HG02571 (cell line): Measurements from ENCODE around the gene MAPK1.
"Not testable (repeated sequence)": the region's sequence is repeated elsewhere in the genome, so short reads cannot be mapped to it uniquely, and the experiment has no call there.

Experiments
- ATAC-seq: cut with Tn5 transposase; IDR thresholded peaks from one replicate; pipeline ENCODE4 v1.9.1; 2021; ENCODE audit warnings: mild to moderate bottlenecking, moderate library complexity; ENCODE audit not compliant: unreplicated experiment

The MAPK1 gene

DNA sequence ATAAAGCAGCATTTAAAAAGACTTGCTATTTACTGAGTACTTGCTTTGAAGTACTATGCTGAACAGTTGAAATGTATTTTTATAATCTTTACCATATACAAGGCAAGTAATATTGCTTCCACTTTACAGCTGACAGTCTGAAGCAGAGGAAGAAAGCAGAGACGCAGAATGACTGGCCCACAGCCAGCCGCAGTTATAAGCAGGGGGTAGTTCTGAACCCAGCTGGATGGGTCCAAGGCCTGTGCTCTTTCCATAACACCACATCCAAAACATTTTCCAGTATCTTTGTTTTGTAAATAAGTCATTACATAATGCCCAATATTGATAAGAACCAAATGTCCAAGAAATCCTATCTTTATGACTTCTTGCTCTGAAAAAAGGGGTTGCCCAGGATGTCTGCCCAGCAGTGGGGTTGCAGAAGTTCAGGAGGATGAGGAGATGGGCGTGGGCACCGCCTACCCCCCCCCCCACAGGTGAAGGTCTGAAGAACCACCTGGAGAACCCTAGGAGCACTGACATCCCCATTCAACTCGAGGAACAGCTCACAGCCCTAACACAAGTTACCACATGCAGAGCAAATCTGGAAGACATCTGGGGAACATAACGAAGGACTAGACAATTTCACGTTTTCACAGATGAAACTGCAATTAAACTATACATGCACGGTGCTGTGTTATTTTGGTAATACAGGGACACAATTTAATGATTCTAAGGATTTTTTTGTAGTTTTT, 107.6 kb downstream of the MAPK1 start:
- ATAC-seq = no peak

DNA sequence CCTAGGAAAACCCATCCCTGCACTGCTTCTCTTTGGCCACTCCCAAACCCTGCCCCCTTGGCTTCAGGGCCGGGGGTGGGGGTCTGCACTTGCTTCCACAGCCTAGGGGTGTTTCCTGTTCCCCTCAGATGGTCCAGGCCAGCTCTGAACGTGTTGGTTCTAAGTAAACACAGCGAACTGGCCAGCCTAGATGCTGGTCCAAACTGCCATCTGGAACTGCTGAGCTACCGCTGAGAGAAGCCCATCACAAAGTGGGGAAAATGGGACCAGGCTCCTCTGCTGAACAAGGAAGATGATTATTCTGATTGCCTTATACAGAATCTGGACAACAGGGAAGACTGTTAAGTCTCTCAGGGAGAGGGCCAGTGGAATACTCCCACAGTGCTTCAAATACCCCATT, 108.4 kb downstream of the MAPK1 start:
- no peak for ATAC-seq

DNA sequence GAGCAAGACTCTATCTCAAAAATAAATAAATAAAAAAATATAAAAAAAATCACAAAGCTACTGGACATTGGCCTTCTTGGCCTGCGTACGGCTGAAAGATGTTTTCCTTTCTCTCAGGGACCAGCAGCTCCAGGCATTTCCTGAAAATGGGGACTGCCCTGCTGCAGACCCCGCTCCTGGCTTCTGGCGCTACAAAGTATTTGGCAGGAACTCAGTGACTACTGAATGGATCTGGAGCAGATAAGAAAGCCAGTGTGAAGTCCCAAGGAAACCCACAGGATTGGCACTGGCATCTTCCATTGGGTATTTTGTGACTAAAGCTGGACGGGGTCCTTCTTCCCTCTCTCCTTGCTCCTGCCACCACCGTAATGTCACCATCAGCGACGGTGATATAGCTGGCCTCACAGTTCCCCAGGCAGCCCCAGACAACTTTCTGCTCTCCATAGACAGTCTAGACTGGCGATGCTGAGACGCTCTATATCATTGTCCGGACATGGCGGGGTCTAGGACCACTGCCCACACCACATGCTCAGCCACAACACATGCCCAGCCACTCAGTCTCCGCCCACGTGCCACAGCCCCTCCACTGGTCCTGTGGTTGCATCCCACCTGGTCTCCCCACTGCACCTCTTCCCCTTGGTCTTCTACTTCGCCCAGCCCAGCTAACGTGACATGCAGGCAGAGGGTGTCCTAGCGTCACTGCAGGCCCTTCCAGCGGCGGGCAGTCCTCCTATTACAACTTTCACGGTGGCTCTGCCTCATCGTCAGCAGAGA, 109.2 kb downstream of the MAPK1 start:
- no peak for ATAC-seq

DNA sequence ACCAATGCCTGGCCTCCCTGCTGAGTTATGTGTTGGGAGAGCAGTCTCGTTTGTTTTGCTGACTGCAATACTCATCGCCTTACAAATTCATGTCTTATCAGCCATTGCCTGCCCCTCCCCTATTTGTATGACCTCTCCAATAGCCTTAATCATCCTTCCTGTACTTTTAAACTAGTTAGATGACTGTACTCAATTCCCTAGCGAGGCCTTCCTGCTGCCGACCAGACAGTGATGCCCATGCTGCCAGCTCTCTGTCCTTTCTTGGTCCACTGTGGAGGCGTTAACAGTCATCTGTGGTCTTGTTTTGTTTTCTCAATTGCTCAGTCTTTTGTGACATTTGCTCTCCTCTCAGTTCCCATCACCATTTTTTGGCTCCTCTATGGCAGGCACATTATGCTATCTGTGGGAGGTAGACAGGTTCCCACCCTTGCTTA, 111.6 kb downstream of the MAPK1 start:
- ATAC-seq = no peak

DNA sequence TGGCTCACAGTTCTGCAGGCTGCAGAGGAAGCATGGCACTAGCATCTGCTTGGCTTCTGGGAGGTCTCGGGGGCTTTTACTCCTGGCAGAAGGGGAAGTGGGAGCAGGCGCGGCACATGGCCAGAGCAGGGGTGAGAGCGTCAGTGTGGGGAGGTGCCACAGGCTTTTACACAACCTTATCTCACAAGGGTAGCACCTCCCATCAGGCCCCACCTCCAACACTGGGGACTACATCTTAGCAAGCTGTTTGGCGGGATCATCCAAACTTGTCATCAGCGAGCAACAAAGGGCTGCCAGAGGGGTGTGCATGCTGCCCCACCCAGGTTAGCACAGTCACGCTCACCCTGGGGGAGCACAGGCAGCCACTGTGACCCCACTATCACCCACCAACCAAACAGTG, 112.9 kb downstream of the MAPK1 start:
- no peak for ATAC-seq

DNA sequence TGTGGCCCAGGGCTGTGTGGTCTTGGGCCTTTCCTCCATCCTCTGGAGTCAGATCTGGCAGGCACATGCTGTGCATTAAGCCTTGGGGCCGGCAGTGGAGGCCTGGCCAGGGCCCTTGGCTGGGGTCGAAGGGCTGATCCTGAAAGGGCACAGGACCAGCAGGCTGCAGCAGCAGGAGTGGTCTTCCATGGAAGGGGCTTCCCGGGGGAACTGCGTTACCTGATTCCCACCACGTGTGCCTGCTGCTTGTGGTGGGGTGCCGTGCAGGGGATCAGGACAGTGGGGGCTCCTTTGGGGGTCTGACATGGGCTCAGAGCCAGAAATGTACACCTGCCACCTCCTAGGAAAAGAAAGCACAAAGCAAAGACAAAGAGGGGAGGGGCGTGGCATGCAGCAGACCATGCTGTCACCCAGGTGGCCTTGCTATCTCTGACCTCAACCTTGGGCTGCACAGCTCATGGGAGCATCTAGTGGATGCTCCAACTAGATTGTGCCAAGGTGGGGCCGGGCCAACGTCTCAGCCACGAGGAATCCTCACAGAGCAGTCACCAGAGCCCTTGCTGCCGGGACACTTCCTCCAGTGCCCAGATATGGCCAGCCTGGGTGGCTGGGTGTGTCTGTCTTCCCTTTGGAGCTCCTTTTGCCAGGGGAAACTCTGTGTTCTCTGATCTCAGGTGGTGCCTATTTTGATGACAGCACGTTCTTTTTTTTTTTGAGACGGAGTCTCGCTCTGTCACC, 113.9 kb downstream of the MAPK1 start:
- no peak for ATAC-seq

DNA sequence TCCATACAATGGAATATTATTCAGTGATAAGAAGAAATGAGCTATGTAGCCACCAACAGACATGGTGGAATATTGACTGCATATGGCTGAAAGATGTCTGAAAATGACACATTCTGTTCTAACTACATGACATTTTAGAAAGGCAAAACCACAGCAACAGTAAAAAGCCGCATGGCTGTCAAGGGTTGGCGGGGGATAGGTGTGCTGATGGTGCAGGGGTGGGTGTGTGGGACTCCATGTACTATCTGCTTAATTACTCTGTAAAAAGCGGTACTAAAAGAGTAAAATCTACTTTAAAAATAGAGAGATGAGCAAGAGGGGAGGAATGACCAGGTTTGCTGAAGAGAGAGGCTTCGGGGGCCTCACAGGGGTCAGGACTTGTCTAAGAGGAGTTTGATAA, 115.2 kb downstream of the MAPK1 start:
- ATAC-seq = no peak

DNA sequence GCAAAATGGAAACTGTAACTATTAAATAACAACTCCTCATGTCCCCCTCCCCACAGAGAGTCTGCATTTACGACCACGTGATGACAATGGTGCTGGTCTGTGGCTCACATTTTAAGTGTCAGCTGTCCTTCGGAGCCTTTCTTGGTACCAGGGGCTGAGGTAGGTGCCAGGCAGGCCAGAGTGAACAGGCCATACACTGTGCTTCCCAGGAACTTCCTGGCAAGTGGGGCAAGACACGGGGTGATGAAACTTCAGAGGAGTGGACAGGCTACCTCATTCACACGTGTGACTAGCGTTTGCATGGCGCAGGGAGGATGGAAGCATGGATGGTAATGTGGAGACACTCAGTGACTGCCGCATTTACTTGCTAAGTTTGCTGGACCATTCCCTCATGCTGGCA, 121.5 kb downstream of the MAPK1 start:
- ATAC-seq = no peak

DNA sequence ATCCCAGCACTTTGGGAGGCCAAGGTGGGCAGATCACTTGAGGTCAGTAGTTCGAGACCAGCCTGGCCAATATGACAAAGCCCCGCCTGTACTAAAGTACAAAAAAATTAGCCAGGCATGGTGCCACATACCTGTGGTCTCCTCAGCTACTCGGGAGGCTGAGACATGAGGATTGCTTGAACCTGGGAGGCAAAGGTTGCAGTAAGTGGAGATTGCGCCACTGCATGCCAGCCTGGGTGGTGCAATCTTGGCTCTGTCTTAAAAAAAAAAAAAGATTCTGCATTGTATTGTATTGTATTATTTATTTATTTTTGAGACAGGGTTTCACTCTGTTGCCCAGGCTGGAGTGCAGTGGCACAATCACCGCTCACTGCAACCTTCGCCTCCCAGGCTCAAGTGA, 122.5 kb downstream of the MAPK1 start:
- ATAC-seq = not testable (repeated sequence)

DNA sequence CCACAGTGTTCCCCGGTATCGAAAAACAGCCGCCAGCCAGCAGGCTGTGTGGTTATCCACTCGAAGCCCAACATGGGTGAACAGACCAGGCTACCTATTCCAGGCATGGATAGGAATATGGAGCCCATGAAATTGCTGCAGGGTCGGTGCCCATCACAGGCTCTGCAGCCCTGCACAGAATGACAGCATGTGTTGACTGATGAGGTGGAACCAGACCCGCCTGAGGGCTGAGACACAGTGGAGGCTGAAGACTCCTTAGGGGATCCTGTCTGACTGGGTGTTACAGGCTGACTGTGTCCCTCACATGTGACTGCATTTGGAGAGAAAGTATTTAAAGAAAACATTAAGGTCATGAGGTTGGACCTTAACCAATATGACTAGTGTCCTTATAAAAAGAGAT, 125.7 kb downstream of the MAPK1 start:
- ATAC-seq = no peak

DNA sequence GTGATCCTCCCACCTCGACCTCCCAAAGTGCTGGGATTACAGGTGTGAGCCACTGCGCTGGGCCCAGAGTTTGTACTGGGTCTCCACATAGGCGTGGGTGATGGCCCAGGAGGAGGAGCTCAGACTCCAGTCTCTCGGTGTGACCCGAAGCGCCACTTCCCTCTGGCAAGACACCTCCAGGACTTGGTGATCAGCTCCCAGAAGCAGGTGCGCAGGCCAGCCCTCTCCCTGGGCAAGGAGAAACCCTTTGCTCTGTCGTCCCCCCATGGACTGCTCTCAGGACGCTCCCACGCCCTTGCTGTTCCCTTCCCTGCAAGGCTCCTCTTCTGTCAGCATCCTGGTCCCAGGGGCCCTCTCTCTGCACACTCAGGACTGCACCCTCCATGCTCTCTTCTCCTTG, 126.4 kb downstream of the MAPK1 start:
- ATAC-seq = no peak

DNA sequence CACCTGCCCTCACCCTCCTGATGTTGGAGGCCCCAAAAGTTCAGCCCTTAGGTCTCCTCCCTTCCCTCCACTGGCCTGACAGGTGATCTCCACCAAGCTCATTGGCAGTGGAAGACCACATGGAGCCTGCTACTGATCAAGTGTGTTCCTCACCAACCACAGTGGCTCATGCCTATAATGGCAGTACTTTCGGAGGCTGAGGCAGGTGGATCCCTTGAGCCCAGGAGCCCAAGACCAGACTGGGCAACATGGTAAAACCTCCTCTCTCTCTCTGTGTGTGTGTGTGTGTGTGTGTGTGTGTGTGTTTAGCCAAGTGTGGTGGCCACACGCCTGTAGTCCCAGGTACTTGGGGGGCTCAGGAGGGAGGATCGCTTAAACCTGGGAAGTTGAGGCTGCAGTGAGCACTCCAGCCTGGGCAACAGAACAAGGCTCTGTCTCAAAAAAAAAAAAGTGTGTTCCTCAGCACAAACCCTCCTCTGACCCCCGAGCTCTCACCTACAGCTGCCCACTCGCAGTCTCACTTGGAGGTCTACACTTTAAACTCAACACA, 127.5 kb downstream of the MAPK1 start:
- ATAC-seq = no peak

DNA sequence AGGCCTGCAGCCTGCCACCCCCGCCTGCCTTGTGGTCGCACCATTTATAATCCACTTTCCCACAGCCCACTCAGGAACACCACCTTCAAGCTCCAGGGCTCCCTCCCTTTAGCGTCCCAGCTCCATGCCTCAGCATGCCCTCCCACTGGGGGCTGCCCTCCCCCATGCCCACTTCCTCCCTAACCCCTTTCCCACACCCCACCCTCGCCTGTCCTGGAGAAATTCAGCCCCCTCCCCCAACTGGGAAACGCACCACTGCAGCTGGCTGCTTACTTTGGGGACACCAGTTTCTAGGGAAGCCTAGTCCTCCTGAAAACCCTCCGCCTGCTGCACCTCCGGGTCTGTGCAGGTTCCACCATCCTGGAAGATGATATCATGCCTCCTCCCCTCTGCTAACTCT, 128.5 kb downstream of the MAPK1 start:
- ATAC-seq = no peak

DNA sequence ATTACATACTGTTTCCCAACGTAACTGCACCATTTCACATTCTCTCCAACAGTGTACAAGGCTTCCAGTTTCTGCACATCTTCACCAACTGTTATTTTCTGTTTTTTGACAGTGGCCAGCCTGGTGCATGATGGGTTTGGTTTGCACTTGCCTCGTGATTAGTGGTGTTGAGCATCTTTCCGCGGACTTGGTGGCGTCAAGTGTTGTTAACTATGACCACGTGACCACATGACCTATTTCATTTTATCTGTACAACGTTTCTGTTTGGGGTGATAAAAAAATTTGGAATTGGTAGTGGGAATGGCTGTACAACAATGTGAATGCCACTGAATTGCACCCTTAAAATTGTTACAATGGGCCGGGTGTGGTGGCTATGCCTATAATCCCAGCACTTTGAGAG, 129.4 kb downstream of the MAPK1 start:
- ATAC-seq = no peak

DNA sequence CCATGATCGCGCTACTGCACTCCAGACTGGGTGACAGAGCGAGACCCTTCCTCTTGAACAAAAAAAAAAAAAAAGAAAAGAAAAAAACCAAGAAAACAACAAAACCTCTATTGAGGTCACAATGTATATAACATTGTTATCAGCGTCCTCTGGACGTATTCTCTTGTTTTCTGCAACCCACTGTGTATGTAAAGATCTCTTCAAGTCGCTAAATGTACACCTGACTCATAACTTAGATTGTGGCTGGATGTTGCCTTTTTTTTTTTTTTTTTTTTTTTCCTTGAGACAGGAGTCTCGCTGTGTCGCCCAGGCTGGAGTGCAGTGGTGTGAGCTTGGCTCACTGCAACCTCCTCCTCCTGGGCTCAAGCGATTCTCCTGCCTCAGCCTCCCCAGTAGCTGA, 130.5 kb downstream of the MAPK1 start:
- no peak for ATAC-seq

DNA sequence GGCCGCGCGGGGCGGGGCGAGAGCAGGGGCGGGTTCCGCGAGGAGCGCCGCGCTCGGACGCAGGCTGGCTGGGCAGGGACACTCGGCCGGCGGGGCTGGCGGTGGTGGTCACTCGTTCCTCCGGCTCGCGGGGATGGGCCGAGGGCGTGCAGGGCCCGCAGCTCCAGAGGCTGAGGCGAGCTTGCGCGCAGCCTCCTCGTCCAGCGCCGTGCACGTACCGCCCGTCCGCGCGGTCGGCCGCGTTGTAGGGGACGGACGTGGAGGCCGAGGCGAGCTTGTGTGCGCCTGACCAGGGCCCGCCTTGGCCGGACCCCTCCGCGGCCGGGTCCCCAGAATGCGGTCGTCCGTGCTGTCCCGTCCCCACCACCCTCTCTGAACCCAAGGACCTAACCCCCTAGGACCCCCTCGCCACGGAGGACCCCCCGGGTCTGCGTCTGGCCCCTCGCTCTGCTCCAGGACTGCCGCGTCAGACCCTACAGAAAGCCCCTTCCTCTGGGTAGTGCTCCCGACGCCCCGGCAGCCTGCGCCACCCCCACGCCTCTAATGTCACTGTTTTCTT, 131.3 kb downstream of the MAPK1 start:
- ATAC-seq = no peak

DNA sequence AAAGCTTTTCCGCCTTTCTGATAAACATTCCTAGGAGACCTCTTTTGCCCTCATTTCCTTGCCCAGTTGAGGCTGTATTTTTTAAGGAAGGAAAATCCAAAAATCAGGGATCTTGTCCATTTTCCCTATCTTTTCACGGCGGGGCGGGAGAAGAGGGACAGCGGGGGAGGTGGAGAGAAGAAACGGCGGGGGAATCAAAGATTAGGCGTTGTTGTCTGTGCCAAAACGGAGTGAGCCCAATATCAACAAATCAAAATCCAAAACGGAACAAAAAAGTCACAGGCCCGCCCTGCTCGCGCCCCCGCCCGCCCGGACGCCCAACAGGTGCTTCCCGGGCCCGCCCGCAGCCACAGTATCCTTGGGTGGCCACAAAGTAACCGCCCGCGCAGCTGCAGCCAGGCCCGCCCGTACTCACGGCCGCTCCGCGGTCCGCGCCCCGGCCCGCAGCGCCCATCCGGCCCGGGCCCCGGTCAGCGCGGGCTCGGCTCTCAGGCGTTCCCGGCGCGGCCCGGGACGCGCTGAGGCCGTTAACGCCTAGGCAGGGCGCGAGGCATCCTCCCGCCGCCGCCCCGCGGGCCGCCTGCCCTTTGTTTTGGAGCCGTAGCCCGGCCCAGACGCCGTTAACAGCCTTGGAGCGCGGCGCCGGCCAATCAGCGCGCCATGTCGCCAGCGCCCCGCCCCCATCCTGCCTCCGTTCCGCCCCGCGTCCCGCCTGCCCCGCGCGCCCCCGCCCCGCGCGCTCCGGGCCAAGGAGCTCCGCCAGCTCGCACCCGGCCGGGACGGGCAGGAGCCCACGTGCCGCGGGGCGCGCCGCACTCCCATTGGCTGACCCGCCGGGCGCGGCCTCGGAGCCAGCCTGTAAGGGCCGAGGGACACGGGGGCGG, 132.0 kb downstream of the MAPK1 start, which contains the start of gene YPEL1:
YPEL1 (minus strand) TSS at position 595 of the 884 bp plus-strand sequence. CDS start 25,050 bp downstream, outside the sequence.
- peak; percentile 68 for ATAC-seq

DNA sequence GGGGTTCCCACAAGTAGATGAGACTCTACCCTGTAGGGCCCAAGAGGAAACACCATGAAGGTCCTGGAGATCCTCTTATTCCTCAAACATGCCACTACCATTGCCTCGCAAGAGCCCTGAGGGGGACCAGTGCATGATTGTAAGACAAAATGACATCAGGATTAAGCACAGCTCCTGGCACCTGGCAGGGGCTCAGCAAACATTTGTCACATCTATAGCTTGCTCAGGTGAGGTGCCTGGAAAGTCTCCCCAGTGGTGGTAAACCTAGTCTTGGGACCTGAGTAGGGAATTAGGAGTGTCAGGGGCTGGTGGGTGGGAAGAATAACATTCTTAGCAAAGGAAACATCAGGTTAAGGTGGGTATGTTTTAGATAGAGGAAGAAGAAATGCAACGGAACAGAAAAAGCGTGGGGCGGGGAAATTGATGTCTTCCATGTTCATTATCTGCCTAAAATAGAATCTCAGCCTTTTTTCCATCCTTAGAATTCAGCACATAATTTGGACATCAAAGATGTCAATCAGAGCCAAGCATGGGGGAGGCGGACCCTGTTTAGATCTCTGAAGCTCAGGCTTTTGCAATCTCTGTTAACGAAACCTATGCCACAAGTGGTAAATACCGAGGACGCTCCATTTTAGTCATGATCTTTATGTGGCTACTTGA, 132.8 kb downstream of the MAPK1 start:
- no peak for ATAC-seq

DNA sequence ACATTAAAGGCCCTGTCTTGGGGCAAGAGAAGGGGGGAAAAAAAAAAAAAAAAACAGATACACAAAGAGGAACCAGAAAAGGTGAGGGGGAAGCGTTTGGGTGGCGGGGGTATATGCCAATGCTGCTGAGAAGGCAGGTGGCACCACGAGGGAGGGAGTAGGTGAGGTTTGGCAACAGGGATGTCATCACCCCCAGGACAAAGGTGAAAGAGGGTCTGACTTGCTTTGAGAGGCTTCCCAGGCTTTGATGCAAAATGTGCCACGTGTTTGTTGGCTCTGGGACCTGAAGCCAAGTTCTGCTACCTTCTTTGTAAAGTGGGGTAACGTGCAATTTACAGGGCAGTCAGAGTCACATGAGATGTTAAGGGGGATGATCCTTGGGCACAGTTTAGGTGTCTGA, 135.9 kb downstream of the MAPK1 start:
- ATAC-seq = no peak
